Adrenal gland (tissue), 12 donors: ENCODE data around the gene RASSF8. TPM values are rescaled to one million over a fixed set of nuclear protein-coding genes. Genes with fewer than 3 reads are reported as not detected.

Experiments used
- DNase-seq, 7 donors: peaks; one replicate each; pipeline ENCODE4 v3.0.0-alpha.2; 2019 to 2020
- H3K27ac ChIP-seq, 5 donors: fragments of 200-600 bp; sonication (generic) in 4 of 5; 1 replicate in 3 of 5; 2 replicates in 2 of 5; pipeline versions ENCODE4 v1.5.1 to v1.8.0; 2016 to 2020; ENCODE audit warnings: mild to moderate bottlenecking in 1 of 5
- H3K27me3 ChIP-seq: fragments of 200-600 bp; 2 replicates; pipeline ENCODE4 v1.8.0; 2021
- H3K36me3 ChIP-seq, 2 donors: fragments of 200-600 bp; replicated peaks in 1 of 2; 1 replicate in 1 of 2; 2 replicates in 1 of 2; pipeline versions ENCODE4 v1.5.1 to v1.8.0; 2018 to 2022
- H3K4me1 ChIP-seq, 2 donors: fragments of 200-600 bp; replicated peaks in 1 of 2; 1 replicate in 1 of 2; 2 replicates in 1 of 2; pipeline versions ENCODE4 v1.5.1 to v1.8.0; 2018 to 2021
- H3K4me3 ChIP-seq, 4 donors: fragments of 200-600 bp; sonication (generic) in 3 of 4; one replicate each; pipeline ENCODE4 v1.5.1; 2016 to 2018
- H3K9me3 ChIP-seq, 3 donors: fragments of 200-600 bp; sonication (generic) in 1 of 3; replicated peaks in 1 of 3; 1 replicate in 2 of 3; 2 replicates in 1 of 3; pipeline versions ENCODE4 v1.5.1 to v1.8.0; 2016 to 2021
- POLR2A ChIP-seq, 2 donors: fragments of 450-650 bp; IDR thresholded peaks; one replicate each; pipeline ENCODE4 v1.6.1; 2017; ENCODE audit warnings: antibody characterized with exemption in 2 of 2, mild to moderate bottlenecking in 2 of 2, moderate library complexity in 1 of 2
- WGBS, 4 donors: extraction: QIAGEN DNeasy Blood & Tissue Kit in 2 of 4; methylation state at CpG; one replicate each; pipeline versions ENCODE4 v1.1.5 to v1.1.7; 2013 to 2017; 5-methylcytosine and 5-hydroxymethylcytosine counted together
- intact Hi-C, 2 donors: fragments of 100-400 bp; cut with DNase I; formaldehyde crosslinking; loops; one replicate each; pipeline versions ENCODE4 v1.14.1 to v1.15.0; 2022 to 2023
- polyA plus RNA-seq, 3 donors: library from polyadenylated mRNA; stranded (reverse); fragments of 200-250 nt in 2 of 3; fragments of 350-450 nt in 1 of 3; fragmentation: Illumina TruSeq in 1 of 3; extraction: RNeasy Lipid Tissue Mini Kit (QIAGEN cat#74804) in 1 of 3; gene quantifications; one replicate each; pipeline ENCODE4 v1.2.3, GENCODE V29; 2013 to 2014
- total RNA-seq, 9 donors: library from RNA; depleted of rRNA in 4 of 9; stranded (reverse); fragments of >200 nt in 4 of 9; fragments of 120-200 nt in 1 of 9; fragmentation: NEBNext Ultra II Directional in 1 of 9; extraction: Animal tissue kit (Norgen Biotek cat#: 25700) in 1 of 9; gene quantifications; one replicate each; pipeline versions ENCODE4 v1.1.0 to v1.2.4, GENCODE V29; 2013 to 2023
- TF ChIP-seq, protein P1 (sequence below), 6 experiments: fragments of 450-650 bp in 4 of 6; fragments of 200-600 bp in 2 of 6; sonication (generic) in 1 of 6; IDR thresholded peaks; 1 replicate in 5 of 6; 2 replicates in 1 of 6; pipeline versions ENCODE4 v1.5.1 to v1.8.0; 2016 to 2021; ENCODE audit warnings: antibody characterized with exemption in 6 of 6, mild to moderate bottlenecking in 2 of 6, moderate library complexity in 1 of 6
- donor health status: healthy with polysubstance abuse.
- donor health status: Bipolar disorder and iron deficiency.
- donor health status: DM: yes; HTN: yes; CAD: no.
- donor health status: DM: no; HTN: no; CAD: no.
- donor health status: DM: no; HTN: no; CAD: no.
- donor health status: DM: yes; HTN: yes; CAD: no.

RASSF8 gene
- total and polyA plus RNA-seq, 12 donors = 6.5 to 85.7 (median 43.9) TPM

DNA sequence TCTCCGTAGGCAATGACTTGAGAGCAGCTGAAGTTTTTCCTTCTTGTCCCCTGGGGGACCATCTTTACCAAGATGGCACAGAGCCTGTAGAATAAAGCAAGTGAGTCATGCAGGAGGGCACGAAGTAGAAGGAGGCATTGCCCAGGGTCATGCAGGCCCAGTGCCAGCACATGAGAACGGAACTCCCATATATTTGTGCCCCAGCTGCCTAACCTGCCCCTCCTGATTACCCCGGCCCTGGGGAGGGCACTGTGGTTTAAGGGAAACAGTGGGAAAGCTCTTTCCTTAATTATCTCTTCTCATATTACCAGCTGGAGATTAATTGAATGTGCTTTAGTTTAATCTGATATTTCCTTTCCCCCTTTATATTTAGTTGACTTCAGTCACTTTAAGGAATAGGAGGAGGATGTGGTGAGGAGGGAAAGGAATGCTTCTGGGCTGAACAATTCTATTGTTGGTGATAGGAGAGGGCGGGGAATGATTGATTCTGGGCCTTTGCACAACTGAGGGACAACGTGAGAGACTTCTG is 51.9 kb downstream of the RASSF8 start:
- H3K27me3 ChIP-seq = no peaks in the 10 kb centered on the region
- H3K4me1 ChIP-seq = peaks cover 4 to 27% of the 10 kb centered on the region in 2 donors
- no peaks in the 10 kb centered on the region for H3K9me3 ChIP-seq
- peak in 4 of 7 donors; percentile 21 to 31 (median 28) for DNase-seq
- H3K27ac ChIP-seq = peak overlapping the region in 3 of 5 donors; percentile 33 to 74 (median 52)
- WGBS, 4 donors = 65 to 71% (median 68%) methylated on average over 6 of the region's 6 CpGs
- no peak for TF ChIP-seq POLR2A (IDR thresholded peaks at IDR 0.05)
- TF ChIP-seq, protein P1, sequence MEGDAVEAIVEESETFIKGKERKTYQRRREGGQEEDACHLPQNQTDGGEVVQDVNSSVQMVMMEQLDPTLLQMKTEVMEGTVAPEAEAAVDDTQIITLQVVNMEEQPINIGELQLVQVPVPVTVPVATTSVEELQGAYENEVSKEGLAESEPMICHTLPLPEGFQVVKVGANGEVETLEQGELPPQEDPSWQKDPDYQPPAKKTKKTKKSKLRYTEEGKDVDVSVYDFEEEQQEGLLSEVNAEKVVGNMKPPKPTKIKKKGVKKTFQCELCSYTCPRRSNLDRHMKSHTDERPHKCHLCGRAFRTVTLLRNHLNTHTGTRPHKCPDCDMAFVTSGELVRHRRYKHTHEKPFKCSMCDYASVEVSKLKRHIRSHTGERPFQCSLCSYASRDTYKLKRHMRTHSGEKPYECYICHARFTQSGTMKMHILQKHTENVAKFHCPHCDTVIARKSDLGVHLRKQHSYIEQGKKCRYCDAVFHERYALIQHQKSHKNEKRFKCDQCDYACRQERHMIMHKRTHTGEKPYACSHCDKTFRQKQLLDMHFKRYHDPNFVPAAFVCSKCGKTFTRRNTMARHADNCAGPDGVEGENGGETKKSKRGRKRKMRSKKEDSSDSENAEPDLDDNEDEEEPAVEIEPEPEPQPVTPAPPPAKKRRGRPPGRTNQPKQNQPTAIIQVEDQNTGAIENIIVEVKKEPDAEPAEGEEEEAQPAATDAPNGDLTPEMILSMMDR (IDR thresholded peaks at IDR 0.05) = no peak
- H3K4me3 ChIP-seq = no peak overlapping the region
- intact Hi-C loops = loop anchor here (10.0 kb wide), 1 partner anchor 46 kb away; no protein-coding TSS in a partner anchor
- no peaks in the 10 kb centered on the region for H3K36me3 ChIP-seq

- H3K27me3 ChIP-seq = no peaks in the 10 kb centered on the region
- H3K36me3 ChIP-seq = no peaks in the 10 kb centered on the region
- peak overlapping the region in 4 of 5 donors; percentile 25 to 74 (median 42) for H3K27ac ChIP-seq
- peaks cover 4 to 32% of the 10 kb centered on the region in 2 donors for H3K4me1 ChIP-seq
- no peaks in the 10 kb centered on the region for H3K9me3 ChIP-seq
- intact Hi-C loops = loop anchor here (10.0 kb wide), 1 partner anchor 46 kb away; no protein-coding TSS in a partner anchor
- TF ChIP-seq POLR2A (IDR thresholded peaks at IDR 0.05) = no peak
- TF ChIP-seq, protein P1 (IDR thresholded peaks at IDR 0.05) = no peak
- no peak overlapping the region for H3K4me3 ChIP-seq
- 33 to 58% (median 50%) methylated on average over 2 of the region's 2 CpGs for WGBS, 4 donors
- DNase-seq = peak in 1 of 7 donors; percentile 32
These were observed 52.6 kb downstream of the RASSF8 start for GRCh38 chr12:26011099-26011498.

GRCh38 chr12:26014085-26014484 is 55.6 kb downstream of the RASSF8 start:
- Histone ChIP-seq H3K4me3 (no peak overlapping the region), H3K36me3 (no peaks in the 10 kb centered on the region), H3K27ac (no peak overlapping the region), H3K9me3 (no peaks in the 10 kb centered on the region), H3K4me1 (peaks cover 4 to 50% of the 10 kb centered on the region in 2 donors), H3K27me3 (no peaks in the 10 kb centered on the region)
- TF ChIP-seq POLR2A (IDR thresholded peaks at IDR 0.05) = no peak
- TF ChIP-seq, protein P1 (IDR thresholded peaks at IDR 0.05) = no peak
- WGBS, 4 donors = 86 to 91% (median 86%) methylated on average over 6 of the region's 6 CpGs
- DNase-seq = no peak
- intact Hi-C loops = loop anchor here (10.0 kb wide), 1 partner anchor 49 kb away; no protein-coding TSS in a partner anchor

GRCh38 chr12:26016516-26016915 is 58.0 kb downstream of the RASSF8 start:
- Histone ChIP-seq H3K4me3 (no peak overlapping the region), H3K9me3 (no peaks in the 10 kb centered on the region), H3K4me1 (peaks cover 1 to 27% of the 10 kb centered on the region in 2 donors), H3K27me3 (no peaks in the 10 kb centered on the region), H3K36me3 (no peaks in the 10 kb centered on the region), H3K27ac (no peak overlapping the region)
- WGBS, 4 donors = 54 to 83% (median 76%) methylated on average over 2 of the region's 2 CpGs
- no peak for TF ChIP-seq POLR2A (IDR thresholded peaks at IDR 0.05)
- TF ChIP-seq, protein P1 (IDR thresholded peaks at IDR 0.05) = no peak
- no peak for DNase-seq
- intact Hi-C loops = loop anchor here (10.0 kb wide), 1 partner anchor 52 kb away; no protein-coding TSS in a partner anchor
